Measurements from ENCODE around the gene TNN. TPM values are rescaled to one million over a fixed set of nuclear protein-coding genes. Genes with fewer than 3 reads are reported as not detected.
A peak's percentile ranks its signal among the peaks of the same experiment; 100 is the strongest.
"Not testable (repeated sequence)": the region's sequence is repeated elsewhere in the genome, so short reads cannot be mapped to it uniquely, and the experiment has no call there.

TNN gene
- total and polyA plus RNA-seq, 2 donors (not counting 1 experiment from before 2014, with no cell fraction given): not detected

- Histone ChIP-seq H4K20me1 (ENCODE audit: control insufficient read depth, extremely low read depth, insufficient read depth, low read length) (no peaks in the 10 kb centered on the region), H3K27ac (ENCODE audit: insufficient read depth, low read length) (peak within 1 kb of the TSS; percentile 92), H3K79me2 (ENCODE audit: control insufficient read depth, insufficient read depth, low read length) (peaks cover 28% of the 10 kb centered on the region), H3K9me3 (ENCODE audit: control insufficient read depth, insufficient read depth, low read depth, low read length) (no peaks in the 10 kb centered on the region), H3K36me3 (ENCODE audit: control insufficient read depth, insufficient read depth, low read length) (peaks cover 2% of the 10 kb centered on the region), H3K9ac (ENCODE audit: insufficient read depth, low read length) (peak within 1 kb of the TSS; percentile 90), H3K4me2 (ENCODE audit: extremely low read depth, insufficient read depth, low read length) (peak within 1 kb of the TSS; percentile 77), H3K4me3 (replicated peaks in 1 of 4; ENCODE audit: control extremely low read depth in 1 of 4, insufficient read depth in 1 of 4, low read depth in 3 of 4, low read length in 4 of 4) (peak within 1 kb of the TSS; percentile 63 to 100 (median 87)), H2AFZ (ENCODE audit: low read length) (peak within 1 kb of the TSS; percentile 93), H3K4me1 (ENCODE audit: control insufficient read depth, extremely low read depth, insufficient read depth, low read length) (no peaks in the 10 kb centered on the region), H3K27me3 (ENCODE audit: control insufficient read depth, insufficient read depth, low read length) (no peaks in the 10 kb centered on the region)
- DNase-seq (ENCODE audit: low read depth in 2 of 2): peak; percentile 98 to 99
- TF ChIP-seq EZH2 (IDR thresholded peaks at IDR 0.05; ENCODE audit: low read length, missing control alignments) (no peak), CTCF (conservative IDR thresholded peaks at IDR 0.05 in 1 of 2, IDR thresholded peaks at IDR 0.05 in 1 of 2; ENCODE audit: low read depth in 1 of 2, low read length in 2 of 2) (no peak)
These were observed 44.4 kb upstream of the TNN start, which contains the start of gene MRPS14 for GRCh38 chr1:175023043-175023921. MRPS14 (minus strand) TSS chr1:175023425; CDS start chr1:175023408, 17 bp downstream.

- not testable (repeated sequence) for DNase-seq (ENCODE audit: low read depth in 2 of 2); H3K36me3 ChIP-seq (ENCODE audit: control insufficient read depth, insufficient read depth, low read length); H3K9me3 ChIP-seq (ENCODE audit: control insufficient read depth, insufficient read depth, low read depth, low read length); H4K20me1 ChIP-seq (ENCODE audit: control insufficient read depth, extremely low read depth, insufficient read depth, low read length); H3K4me1 ChIP-seq (ENCODE audit: control insufficient read depth, extremely low read depth, insufficient read depth, low read length); H3K9ac ChIP-seq (ENCODE audit: insufficient read depth, low read length); H3K27me3 ChIP-seq (ENCODE audit: control insufficient read depth, insufficient read depth, low read length)
- H3K4me2 ChIP-seq (ENCODE audit: extremely low read depth, insufficient read depth, low read length): peak overlapping the region; percentile 64
- H3K79me2 ChIP-seq (ENCODE audit: control insufficient read depth, insufficient read depth, low read length): peaks cover 28% of the 10 kb centered on the region
- peak overlapping the region; percentile 63 to 100 (median 87) for H3K4me3 ChIP-seq (replicated peaks in 1 of 4; ENCODE audit: control extremely low read depth in 1 of 4, insufficient read depth in 1 of 4, low read depth in 3 of 4, low read length in 4 of 4)
- peak overlapping the region; percentile 87 for H2AFZ ChIP-seq (ENCODE audit: low read length)
- H3K27ac ChIP-seq (ENCODE audit: insufficient read depth, low read length): peak overlapping the region; percentile 92
These were observed 43.8 kb upstream of the TNN start for GRCh38 chr1:175023922-175024242.

GRCh38 chr1:175024773-175025172 is 42.9 kb upstream of the TNN start:
- no peaks in the 10 kb centered on the region for H3K4me1 ChIP-seq (ENCODE audit: control insufficient read depth, extremely low read depth, insufficient read depth, low read length)
- no peak overlapping the region for H3K27ac ChIP-seq (ENCODE audit: insufficient read depth, low read length)
- TF ChIP-seq EZH2 (IDR thresholded peaks at IDR 0.05; ENCODE audit: low read length, missing control alignments) (no peak), CTCF (conservative IDR thresholded peaks at IDR 0.05 in 1 of 2, IDR thresholded peaks at IDR 0.05 in 1 of 2; ENCODE audit: low read depth in 1 of 2, low read length in 2 of 2) (no peak)
- no peak for DNase-seq (ENCODE audit: low read depth in 2 of 2)
- no peak overlapping the region for H3K4me2 ChIP-seq (ENCODE audit: extremely low read depth, insufficient read depth, low read length)
- H3K9me3 ChIP-seq (ENCODE audit: control insufficient read depth, insufficient read depth, low read depth, low read length): no peaks in the 10 kb centered on the region
- no peaks in the 10 kb centered on the region for H3K36me3 ChIP-seq (ENCODE audit: control insufficient read depth, insufficient read depth, low read length)
- no peaks in the 10 kb centered on the region for H3K27me3 ChIP-seq (ENCODE audit: control insufficient read depth, insufficient read depth, low read length)
- H3K9ac ChIP-seq (ENCODE audit: insufficient read depth, low read length): no peak overlapping the region
- H4K20me1 ChIP-seq (ENCODE audit: control insufficient read depth, extremely low read depth, insufficient read depth, low read length): no peaks in the 10 kb centered on the region
- H3K4me3 ChIP-seq (replicated peaks in 1 of 4; ENCODE audit: control extremely low read depth in 1 of 4, insufficient read depth in 1 of 4, low read depth in 3 of 4, low read length in 4 of 4): no peak overlapping the region
- H2AFZ ChIP-seq (ENCODE audit: low read length): no peak overlapping the region
- peaks cover 26% of the 10 kb centered on the region for H3K79me2 ChIP-seq (ENCODE audit: control insufficient read depth, insufficient read depth, low read length)
